HG03558 (cell line): ENCODE measurements around the gene SCLY.
"Not testable (repeated sequence)": the region's sequence is repeated elsewhere in the genome, so short reads cannot be mapped to it uniquely, and the experiment has no call there.

Experiments
- ATAC-seq: cut with Tn5 transposase; IDR thresholded peaks from one replicate; pipeline ENCODE4 v1.9.1; 2021; ENCODE audit warnings: moderate number of reproducible peaks; ENCODE audit not compliant: unreplicated experiment; ENCODE audit errors: extremely low read depth

The SCLY gene

GRCh38 chr2:238066718-238067117, 5.9 kb downstream of the SCLY start:
- not testable (repeated sequence) for ATAC-seq

GRCh38 chr2:238067939-238068338, 7.1 kb downstream of the SCLY start:
- no peak for ATAC-seq

GRCh38 chr2:238069021-238069709, 8.4 kb downstream of the SCLY start:
- no peak for ATAC-seq

- no peak for ATAC-seq
Measured at GRCh38 chr2:238069877-238070276, 9.1 kb downstream of the SCLY start.

- no peak for ATAC-seq
Measured at GRCh38 chr2:238075397-238075796, 14.6 kb downstream of the SCLY start.

- no peak for ATAC-seq
Measured at GRCh38 chr2:238077292-238077691, 16.5 kb downstream of the SCLY start.

GRCh38 chr2:238079874-238080327, 19.1 kb downstream of the SCLY start:
- no peak for ATAC-seq

- no peak for ATAC-seq
Measured at GRCh38 chr2:238080518-238080917, 19.7 kb downstream of the SCLY start.

- no peak for ATAC-seq
Measured at GRCh38 chr2:238081150-238081549, 20.3 kb downstream of the SCLY start.

GRCh38 chr2:238081561-238081960, 20.8 kb downstream of the SCLY start:
- no peak for ATAC-seq

GRCh38 chr2:238082151-238082550, 21.4 kb downstream of the SCLY start:
- ATAC-seq = no peak

- ATAC-seq = no peak
Measured at GRCh38 chr2:238082827-238083226, 22.0 kb downstream of the SCLY start.

GRCh38 chr2:238083919-238084318, 23.1 kb downstream of the SCLY start:
- no peak for ATAC-seq

- ATAC-seq = no peak
Measured at GRCh38 chr2:238084761-238085160, 24.0 kb downstream of the SCLY start.

GRCh38 chr2:238085899-238086298, 25.1 kb downstream of the SCLY start:
- no peak for ATAC-seq

- no peak for ATAC-seq
Measured at GRCh38 chr2:238087211-238087610, 26.4 kb downstream of the SCLY start.

GRCh38 chr2:238090887-238091286, 30.1 kb downstream of the SCLY start:
- no peak for ATAC-seq

GRCh38 chr2:238091436-238092060, 30.7 kb downstream of the SCLY start:
- no peak for ATAC-seq

- ATAC-seq = no peak
Measured at GRCh38 chr2:238092486-238093035, 31.8 kb downstream of the SCLY start.

GRCh38 chr2:238093181-238094140, 32.7 kb downstream of the SCLY start:
- ATAC-seq = no peak
